ENCODE data around the gene CAMK4.

- no peak for TF ChIP-seq CTCF (IDR thresholded peaks at IDR 0.05)
- TF ChIP-seq POLR2AphosphoS5 (IDR thresholded peaks at IDR 0.05): no peak
Observed at GRCh38 chr5:111385970-111386831, 162.0 kb downstream of the CAMK4 start.

Data from gastroesophageal sphincter (tissue), 3 donors.